Peyer's patch (tissue), 4 donors: ENCODE measurements around the gene LGALS12. TPM values are rescaled to one million over a fixed set of nuclear protein-coding genes. Genes with fewer than 3 reads are reported as not detected.

Experiments used
- DNase-seq, 3 donors: peaks; one replicate each; pipeline ENCODE4 v3.0.0-alpha.2; 2017 to 2019
- H3K27ac ChIP-seq, 4 donors: fragments of 200-600 bp; sonication (generic); one replicate each; pipeline ENCODE4 v1.5.1; 2016 to 2019
- H3K27me3 ChIP-seq, 2 donors: fragments of 200-600 bp; sonication (generic); one replicate each; pipeline ENCODE4 v1.5.1; 2019
- H3K36me3 ChIP-seq, 3 donors: fragments of 200-600 bp; sonication (generic); one replicate each; pipeline ENCODE4 v1.5.1; 2016 to 2019
- H3K4me1 ChIP-seq, 4 donors: fragments of 200-600 bp; sonication (generic); one replicate each; pipeline ENCODE4 v1.5.1; 2016 to 2019
- H3K4me3 ChIP-seq, 4 donors: fragments of 200-600 bp; sonication (generic); 1 replicate in 3 of 4; 2 replicates in 1 of 4; pipeline ENCODE4 v1.5.1; 2016 to 2019; ENCODE audit warnings: mild to moderate bottlenecking in 1 of 4
- H3K9me3 ChIP-seq, 4 donors: fragments of 200-600 bp; sonication (generic); one replicate each; pipeline ENCODE4 v1.5.1; 2016 to 2019; ENCODE audit warnings: mild to moderate bottlenecking in 1 of 4
- CTCF ChIP-seq, 6 experiments: fragments of 450-650 bp in 4 of 6; fragments of 200-600 bp in 2 of 6; sonication (generic) in 1 of 6; IDR thresholded peaks; one replicate each; pipeline ENCODE4 v1.5.1; 2017 to 2019; ENCODE audit warnings: antibody characterized with exemption in 6 of 6, mild to moderate bottlenecking in 3 of 6, moderate library complexity in 1 of 6
- POLR2A ChIP-seq, 2 donors: fragments of 450-650 bp; IDR thresholded peaks; one replicate each; pipeline ENCODE4 v1.5.1; 2017; ENCODE audit warnings: antibody characterized with exemption in 2 of 2, mild to moderate bottlenecking in 2 of 2, moderate library complexity in 2 of 2
- total RNA-seq, 4 donors: library from RNA; depleted of rRNA; stranded (reverse); fragments of >200 nt; gene quantifications; one replicate each; pipeline ENCODE4 v1.1.0, GENCODE V29; 2016

LGALS12 gene
- total RNA-seq, 4 donors from 2014 or later, result 0.53 TPM; not detected in 3

DNA sequence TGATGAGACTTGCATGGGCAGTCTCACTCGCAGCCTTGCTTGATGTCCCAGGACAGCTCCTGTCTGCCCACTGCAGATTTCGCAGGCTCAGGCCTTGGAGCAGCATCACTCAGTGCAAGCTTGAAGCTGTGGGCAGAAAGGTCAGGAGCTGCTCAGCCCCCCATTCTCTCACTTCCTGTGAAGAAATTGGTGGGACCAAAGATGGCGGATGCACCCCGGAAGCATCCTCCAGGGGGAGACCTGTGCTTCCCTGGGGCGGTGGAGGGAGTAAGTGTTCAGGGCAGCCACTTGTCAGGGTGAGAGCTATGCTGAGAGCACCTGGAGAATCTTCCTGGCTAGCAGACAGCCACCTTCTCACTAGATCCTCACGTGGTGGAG, 46.0 kb downstream of the LGALS12 start:
- Histone ChIP-seq H3K27ac (peak overlapping the region in 3 of 4 donors; percentile 43 to 62 (median 57)), H3K4me3 (peak overlapping the region in 3 of 4 donors; percentile 9 to 33 (median 15))

DNA sequence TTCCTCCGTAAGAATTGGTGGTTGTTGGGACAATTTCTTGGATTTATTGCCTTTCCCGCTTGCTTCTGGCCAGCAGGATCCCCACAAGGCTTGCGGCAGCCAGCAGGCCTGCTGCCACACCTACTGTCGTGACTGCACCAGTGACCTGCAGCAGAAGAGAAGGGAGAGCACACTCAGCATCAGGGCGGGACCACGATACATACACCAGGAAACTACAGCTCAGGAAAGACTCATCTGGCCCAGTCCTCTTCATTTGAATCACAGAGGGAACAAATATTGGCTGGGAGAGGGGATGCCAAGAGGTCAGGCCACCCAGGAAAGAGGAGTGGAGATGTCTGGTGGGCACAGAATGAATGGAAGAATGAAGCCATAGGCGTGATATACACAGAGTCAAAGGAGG, 47.0 kb downstream of the LGALS12 start:
- H3K27ac ChIP-seq, result peak overlapping the region in 2 of 4 donors; percentile 17 to 22
- H3K4me3 ChIP-seq, result no peak overlapping the region
- no peak for DNase-seq

More for the DNA sequence above, 46.0 kb downstream of the LGALS12 start:
- no peaks in the 10 kb centered on the region for H3K9me3 ChIP-seq
- TF ChIP-seq POLR2A (IDR thresholded peaks at IDR 0.05) (no peak), CTCF (IDR thresholded peaks at IDR 0.05) (no peak)
- peaks cover 0 to 5% (median 2%) of the 10 kb centered on the region in 4 donors for H3K4me1 ChIP-seq
- DNase-seq, result no peak
- no peaks in the 10 kb centered on the region for H3K27me3 ChIP-seq
- H3K36me3 ChIP-seq, result peaks cover 0 to 1% (median 0%) of the 10 kb centered on the region in 3 donors

GRCh38 chr11:63553759-63554158, 47.9 kb downstream of the LGALS12 start:
- peak overlapping the region; percentile 39 to 60 (median 56) for H3K27ac ChIP-seq
- TF ChIP-seq POLR2A (IDR thresholded peaks at IDR 0.05), result no peak
- TF ChIP-seq CTCF (IDR thresholded peaks at IDR 0.05), result no peak
- H3K36me3 ChIP-seq, result peaks cover 0 to 5% (median 0%) of the 10 kb centered on the region in 3 donors
- H3K9me3 ChIP-seq, result no peaks in the 10 kb centered on the region
- no peaks in the 10 kb centered on the region for H3K27me3 ChIP-seq
- H3K4me3 ChIP-seq, result peak overlapping the region in 1 of 4 donors; percentile 18
- H3K4me1 ChIP-seq, result peaks cover 0 to 5% (median 2%) of the 10 kb centered on the region in 4 donors
- DNase-seq, result peak in 1 of 3 donors; percentile 65

More for the DNA sequence above, 47.0 kb downstream of the LGALS12 start:
- TF ChIP-seq CTCF (IDR thresholded peaks at IDR 0.05), result no peak
- TF ChIP-seq POLR2A (IDR thresholded peaks at IDR 0.05), result no peak
- H3K9me3 ChIP-seq, result no peaks in the 10 kb centered on the region
- peaks cover 0 to 5% (median 2%) of the 10 kb centered on the region in 4 donors for H3K4me1 ChIP-seq
- no peaks in the 10 kb centered on the region for H3K27me3 ChIP-seq
- no peaks in the 10 kb centered on the region for H3K36me3 ChIP-seq

DNA sequence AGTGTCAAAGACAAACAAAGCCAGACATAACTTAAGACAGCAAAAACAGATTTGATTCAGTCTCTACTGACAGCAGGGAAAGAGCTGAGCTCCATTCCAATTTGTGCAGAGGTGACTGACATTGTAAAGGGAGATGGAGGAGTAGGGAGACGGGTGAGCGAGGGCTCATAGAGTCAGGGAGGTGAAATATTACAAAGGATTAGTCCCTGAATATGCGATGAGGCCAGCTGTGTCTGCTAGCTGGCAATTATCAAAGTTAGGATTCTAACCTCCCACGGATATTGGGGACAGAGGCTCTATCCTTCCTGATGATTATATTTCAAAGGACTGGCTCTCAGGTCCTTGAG, 49.0 kb downstream of the LGALS12 start:
- no peak for DNase-seq
- Histone ChIP-seq H3K27ac (no peak overlapping the region), H3K27me3 (no peaks in the 10 kb centered on the region), H3K36me3 (peaks cover 0 to 5% (median 0%) of the 10 kb centered on the region in 3 donors), H3K4me3 (no peak overlapping the region), H3K4me1 (peaks cover 0 to 5% (median 2%) of the 10 kb centered on the region in 4 donors), H3K9me3 (no peaks in the 10 kb centered on the region)
- TF ChIP-seq POLR2A (IDR thresholded peaks at IDR 0.05) (no peak), CTCF (IDR thresholded peaks at IDR 0.05) (no peak)

GRCh38 chr11:63556404-63557013, 50.6 kb downstream of the LGALS12 start:
- H3K4me1 ChIP-seq, result peaks cover 0 to 5% (median 2%) of the 10 kb centered on the region in 4 donors
- no peaks in the 10 kb centered on the region for H3K27me3 ChIP-seq
- no peak overlapping the region for H3K4me3 ChIP-seq
- TF ChIP-seq CTCF (IDR thresholded peaks at IDR 0.05) (no peak), POLR2A (IDR thresholded peaks at IDR 0.05) (no peak)
- H3K36me3 ChIP-seq, result peaks cover 0 to 5% (median 0%) of the 10 kb centered on the region in 3 donors
- H3K9me3 ChIP-seq, result no peaks in the 10 kb centered on the region
- no peak overlapping the region for H3K27ac ChIP-seq
- DNase-seq, result no peak
